GM21528 (cell line): Measurements from ENCODE around the gene KCNG2.

Experiments used
- ATAC-seq: cut with Tn5 transposase; IDR thresholded peaks from one replicate; pipeline ENCODE4 v1.9.1; 2021; ENCODE audit warnings: mild to moderate bottlenecking, moderate library complexity; ENCODE audit not compliant: unreplicated experiment, low FRiP score

Gene KCNG2

GRCh38 chr18:79816981-79817606 is 19.4 kb downstream of the KCNG2 start:
- ATAC-seq, result no peak

GRCh38 chr18:79817607-79817998 is 19.9 kb downstream of the KCNG2 start:
- no peak for ATAC-seq

- ATAC-seq, result no peak
Observed at GRCh38 chr18:79818036-79818435, 20.3 kb downstream of the KCNG2 start.

GRCh38 chr18:79818631-79819030 is 20.9 kb downstream of the KCNG2 start:
- no peak for ATAC-seq

- peak; percentile 14 for ATAC-seq
Observed at GRCh38 chr18:79819064-79819967, 21.6 kb downstream of the KCNG2 start.

GRCh38 chr18:79819968-79820351 is 22.2 kb downstream of the KCNG2 start:
- peak; percentile 89 for ATAC-seq

- no peak for ATAC-seq
Observed at GRCh38 chr18:79823120-79823519, 25.4 kb downstream of the KCNG2 start.

- ATAC-seq, result no peak
Observed at GRCh38 chr18:79825913-79826312, 28.2 kb downstream of the KCNG2 start.

GRCh38 chr18:79826966-79827365 is 29.2 kb downstream of the KCNG2 start:
- no peak for ATAC-seq

- ATAC-seq, result no peak
Observed at GRCh38 chr18:79828258-79828657, 30.5 kb downstream of the KCNG2 start.

- ATAC-seq, result no peak
Observed at GRCh38 chr18:79829136-79829854, 31.6 kb downstream of the KCNG2 start.

GRCh38 chr18:79832169-79832568 is 34.4 kb downstream of the KCNG2 start:
- no peak for ATAC-seq

- ATAC-seq, result no peak
Observed at GRCh38 chr18:79834834-79835233, 37.1 kb downstream of the KCNG2 start.

GRCh38 chr18:79841936-79842335 is 44.2 kb downstream of the KCNG2 start:
- ATAC-seq, result no peak

GRCh38 chr18:79844999-79845563 is 47.3 kb downstream of the KCNG2 start:
- no peak for ATAC-seq

GRCh38 chr18:79846936-79847557 is 49.3 kb downstream of the KCNG2 start:
- ATAC-seq, result no peak

GRCh38 chr18:79847606-79848293 is 50.0 kb downstream of the KCNG2 start:
- ATAC-seq, result no peak

- no peak for ATAC-seq
Observed at GRCh38 chr18:79848294-79848578, 50.5 kb downstream of the KCNG2 start.

- no peak for ATAC-seq
Observed at GRCh38 chr18:79848579-79849327, 51.0 kb downstream of the KCNG2 start.
